Kidney epithelial cell (primary cell): ENCODE results near the gene H19. TPM values are rescaled to one million over a fixed set of nuclear protein-coding genes. Genes with fewer than 3 reads are reported as not detected.

ENCODE experiments used
- DNase-seq: peaks from one replicate; pipeline ENCODE4 v3.0.0-alpha.2; 2010; ENCODE audit warnings: low read depth
- H3K27me3 ChIP-seq: 2 replicates; pipeline ENCODE4 v1.6.0; 2011; ENCODE audit warnings: low read length; ENCODE audit not compliant: control insufficient read depth, insufficient read depth
- H3K36me3 ChIP-seq: 2 replicates; pipeline ENCODE4 v1.5.1; 2011; ENCODE audit warnings: low read length; ENCODE audit not compliant: control insufficient read depth, insufficient read depth
- H3K4me3 ChIP-seq: 2 replicates; pipeline ENCODE4 v1.5.1; 2011; ENCODE audit warnings: low read depth, mild to moderate bottlenecking, control low read depth, low read length
- CTCF ChIP-seq: IDR thresholded peaks from 2 replicates; pipeline ENCODE4 v1.5.1; 2011; ENCODE audit warnings: mild to moderate bottlenecking, moderate library complexity, low read length, control low read depth, inconsistent platforms; ENCODE audit not compliant: insufficient read depth, poor library complexity, severe bottlenecking
- total RNA-seq: library from RNA; depleted of rRNA; stranded (reverse); fragments of >200 nt; gene quantifications from 2 replicates; pipeline ENCODE4 v1.2.3, GENCODE V29; 2015

H19 gene
- 56.9 and 78.8 TPM in 2 replicates for total RNA-seq

DNA sequence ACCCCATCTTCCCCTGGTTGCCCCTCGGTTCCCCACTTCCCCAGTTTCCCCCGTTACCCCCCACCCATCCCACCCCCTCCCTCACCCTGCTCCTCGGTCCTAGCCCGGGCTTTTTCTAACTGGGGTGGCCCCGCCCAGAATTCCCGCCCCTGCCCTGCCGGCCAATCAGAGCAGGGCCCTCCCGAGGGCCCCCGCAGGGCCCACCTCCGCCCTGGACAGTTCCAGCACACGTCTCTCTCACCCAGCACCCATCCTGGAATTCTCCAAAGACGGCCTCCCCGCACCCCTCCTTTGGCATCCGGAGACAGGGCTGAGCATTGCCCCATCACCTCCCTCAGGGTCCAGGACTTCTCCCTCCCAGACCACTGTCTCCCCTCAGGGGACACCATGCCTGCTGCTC lies at the start of gene H19:
H19 (minus strand) TSS at position 88 of the 400 bp plus-strand sequence.
- Histone ChIP-seq H3K36me3 (no peaks in the 10 kb centered on the region), H3K27me3 (no peaks in the 10 kb centered on the region), H3K4me3 (no peak within 1 kb of the TSS)
- no peak for DNase-seq
- no peak for TF ChIP-seq CTCF

- TF ChIP-seq CTCF = no peak
- H3K27me3 ChIP-seq = no peaks in the 10 kb centered on the region
- no peak for DNase-seq
- H3K36me3 ChIP-seq = no peaks in the 10 kb centered on the region
- no peak overlapping the region for H3K4me3 ChIP-seq
Observed at GRCh38 chr11:2041963-2042362, 44.3 kb upstream of the H19 start.

- DNase-seq = no peak
- no peak for TF ChIP-seq CTCF
- Histone ChIP-seq H3K36me3 (no peaks in the 10 kb centered on the region), H3K27me3 (no peaks in the 10 kb centered on the region), H3K4me3 (no peak overlapping the region)
Observed at GRCh38 chr11:2041153-2041552, 43.5 kb upstream of the H19 start.

DNA sequence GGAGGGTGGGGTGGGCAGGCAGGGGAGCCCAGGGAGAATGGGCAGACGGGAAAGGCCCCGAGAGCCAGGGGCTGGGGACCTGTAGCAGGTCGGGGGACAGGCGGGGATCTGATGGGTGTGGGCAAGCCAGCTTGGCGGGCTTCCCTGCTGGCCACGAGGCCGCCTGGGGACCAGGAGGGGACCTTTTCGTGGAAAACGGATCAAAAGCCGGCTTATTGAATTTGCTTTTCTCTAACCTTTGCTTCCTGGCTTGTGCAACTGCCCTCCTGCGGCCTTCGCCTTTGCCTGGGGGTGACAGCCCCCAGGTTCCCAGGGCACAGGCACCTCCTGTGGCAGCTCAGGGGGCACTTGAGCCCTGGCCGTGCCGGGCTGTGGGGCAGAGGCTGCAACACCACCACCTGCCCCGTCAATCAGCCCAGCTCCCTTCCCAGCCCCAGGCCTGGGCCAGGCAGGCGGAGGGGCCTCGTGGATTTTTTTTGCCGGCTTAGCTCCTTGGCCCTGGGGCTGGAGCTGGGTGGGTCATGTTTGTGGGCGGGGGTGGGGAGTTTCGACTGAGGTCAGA lies 41.6 kb upstream of the H19 start:
- Histone ChIP-seq H3K4me3 (no peak overlapping the region), H3K27me3 (no peaks in the 10 kb centered on the region), H3K36me3 (no peaks in the 10 kb centered on the region)
- no peak for DNase-seq
- no peak for TF ChIP-seq CTCF

GRCh38 chr11:2036863-2037486 lies 39.3 kb upstream of the H19 start:
- Histone ChIP-seq H3K36me3 (no peaks in the 10 kb centered on the region), H3K27me3 (no peaks in the 10 kb centered on the region), H3K4me3 (no peak overlapping the region)
- TF ChIP-seq CTCF = no peak
- DNase-seq = no peak

DNA sequence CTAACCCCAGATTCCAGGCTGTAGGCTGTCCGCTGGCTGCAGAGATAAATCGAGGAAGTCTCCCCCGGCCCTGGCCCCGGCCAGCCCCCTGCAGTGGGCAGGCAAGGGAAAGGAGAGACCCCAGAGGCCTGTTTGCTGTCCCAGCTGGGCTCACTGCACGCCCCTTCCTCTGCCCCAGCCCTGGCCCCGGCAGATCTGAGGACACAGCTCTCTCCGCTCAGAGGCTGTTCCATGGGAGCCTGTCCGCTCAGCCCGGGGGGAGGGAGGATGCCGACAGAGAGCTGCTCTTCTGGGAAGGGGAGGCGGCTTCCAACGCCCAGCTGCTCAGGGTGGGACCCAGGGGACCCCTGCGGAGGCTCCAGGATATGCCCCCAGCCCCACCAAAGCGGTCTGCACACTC lies 37.7 kb upstream of the H19 start:
- no peak for TF ChIP-seq CTCF
- no peak overlapping the region for H3K4me3 ChIP-seq
- DNase-seq = no peak

More for the DNA sequence above, 37.7 kb upstream of the H19 start:
- no peaks in the 10 kb centered on the region for H3K36me3 ChIP-seq
- H3K27me3 ChIP-seq = no peaks in the 10 kb centered on the region
